OCI-M1 (cell line): ENCODE data around the gene SHB.

Source experiments
- DNase-seq: peaks from one replicate; lab custom pipeline; 2025; lab: John Stamatoyannopoulos, UW

SHB gene

DNA sequence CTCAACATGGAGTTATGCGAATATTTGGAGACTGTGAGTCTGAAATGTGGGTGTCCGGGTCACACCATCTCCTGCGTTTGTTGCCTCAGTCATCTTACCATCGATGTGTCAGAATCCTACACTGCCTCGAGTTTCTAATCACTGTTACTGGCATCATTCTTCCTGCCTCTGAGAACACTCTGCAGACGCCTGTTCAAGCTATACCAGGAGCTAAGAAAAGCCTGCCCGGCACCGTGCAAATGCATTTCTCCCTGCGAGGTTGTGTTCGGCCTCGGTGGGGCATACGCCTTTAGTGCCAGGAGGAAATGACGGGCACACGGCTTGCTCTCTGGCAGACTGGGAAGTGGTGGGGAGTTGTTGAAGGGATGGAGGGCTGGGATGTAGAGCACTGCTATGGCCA lies 133.9 kb downstream of the SHB start:
- no peak for DNase-seq

- DNase-seq = no peak
Measured at GRCh38 chr9:37931592-37931991, 137.4 kb downstream of the SHB start.

- no peak for DNase-seq
Measured at GRCh38 chr9:37929441-37929895, 139.6 kb downstream of the SHB start.

DNA sequence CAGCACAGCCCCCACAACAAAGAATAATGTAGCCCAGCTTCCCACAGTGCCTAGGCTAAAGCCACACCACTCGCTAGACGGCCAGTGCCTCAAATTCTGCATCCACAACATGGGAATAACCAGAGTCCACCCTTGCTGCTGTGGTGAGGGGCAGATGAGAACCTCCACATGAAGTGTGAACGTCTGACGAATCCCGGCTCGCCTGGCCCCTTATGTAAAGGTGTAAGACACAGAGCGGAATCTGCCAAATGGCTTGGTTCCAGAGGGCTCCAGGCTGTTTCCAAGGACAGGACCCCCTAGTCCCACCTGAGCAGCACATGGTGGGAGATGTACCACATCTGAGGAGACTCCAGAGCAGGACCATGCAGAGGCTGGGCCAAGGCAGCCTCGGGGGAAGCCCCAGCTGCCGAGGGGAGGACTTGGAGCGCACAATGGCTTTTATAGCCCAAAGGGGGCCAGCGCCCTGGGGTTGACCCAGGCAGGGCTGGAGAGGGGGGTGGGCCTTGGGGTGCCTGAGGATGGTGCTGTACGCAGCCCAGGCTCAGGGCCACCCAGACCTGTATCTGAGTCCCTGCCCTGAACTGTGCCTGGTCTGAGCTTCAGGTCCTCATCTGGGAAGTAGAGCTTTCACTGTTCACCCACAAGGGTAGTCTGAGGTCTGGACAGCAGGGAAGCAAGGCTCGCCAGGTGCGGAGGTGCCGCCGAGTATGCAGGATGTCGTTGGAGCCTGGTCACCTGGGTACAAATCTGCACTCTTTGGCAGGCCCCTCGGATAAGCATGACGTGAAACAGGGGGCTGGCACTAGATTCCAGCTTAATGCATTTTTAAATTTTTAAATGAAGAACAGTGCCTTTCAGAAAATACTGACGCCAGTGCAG lies 140.2 kb downstream of the SHB start:
- DNase-seq = no peak

DNA sequence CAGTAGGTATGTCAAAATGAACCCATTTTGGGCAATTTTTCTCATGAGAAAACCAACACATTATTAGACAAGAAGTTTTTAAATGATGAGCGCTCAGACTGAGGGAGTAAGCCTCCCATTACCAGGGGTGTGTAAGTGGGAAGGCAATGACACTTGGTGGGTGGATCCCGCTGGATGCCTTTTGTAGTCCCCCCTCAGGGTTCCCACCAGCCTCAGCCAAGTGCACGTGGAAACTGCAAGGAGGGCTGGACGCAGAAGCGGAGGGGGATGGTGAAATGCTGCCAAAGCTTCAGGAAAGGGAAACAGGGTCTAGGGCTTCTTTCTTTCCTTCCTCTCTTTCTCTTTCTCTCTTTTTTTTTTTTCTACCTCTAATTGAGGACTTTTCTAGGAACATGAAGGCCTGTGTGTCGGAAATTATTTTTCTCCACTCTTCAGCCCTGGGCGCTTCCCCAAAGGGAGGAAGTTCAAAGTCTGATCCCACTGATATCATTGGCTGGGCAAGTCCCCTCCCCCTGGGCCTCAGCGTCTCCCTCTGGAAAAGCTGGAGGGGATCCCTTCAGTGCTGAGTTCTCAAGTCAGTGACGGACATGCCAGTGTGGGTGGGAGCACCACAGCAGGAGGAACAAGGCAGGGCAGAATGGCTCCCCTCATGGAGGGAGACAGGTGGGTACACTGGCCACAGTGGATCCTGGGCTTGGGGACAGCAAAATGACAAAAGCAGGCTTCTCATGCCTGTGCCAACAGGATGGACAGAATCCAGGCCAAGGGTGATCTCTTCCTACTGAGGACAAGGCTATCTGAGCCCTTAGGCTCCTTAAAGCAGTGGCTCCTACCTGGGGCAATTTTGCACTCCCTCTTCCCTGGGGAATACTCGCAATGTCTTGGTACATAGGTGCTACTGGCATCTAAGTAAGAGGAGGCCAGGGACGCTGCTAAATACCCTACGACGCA lies 141.2 kb downstream of the SHB start:
- DNase-seq = no peak

- DNase-seq = no peak
Measured at GRCh38 chr9:37927132-37927531, 141.9 kb downstream of the SHB start.

GRCh38 chr9:37926737-37927118 lies 142.3 kb downstream of the SHB start:
- no peak for DNase-seq

GRCh38 chr9:37925786-37926736 lies 143.0 kb downstream of the SHB start:
- DNase-seq = no peak

- no peak for DNase-seq
Measured at GRCh38 chr9:37925006-37925405, 144.0 kb downstream of the SHB start.

- no peak for DNase-seq
Measured at GRCh38 chr9:37924538-37924937, 144.5 kb downstream of the SHB start.

GRCh38 chr9:37923796-37924427 lies 145.1 kb downstream of the SHB start:
- DNase-seq = no peak

DNA sequence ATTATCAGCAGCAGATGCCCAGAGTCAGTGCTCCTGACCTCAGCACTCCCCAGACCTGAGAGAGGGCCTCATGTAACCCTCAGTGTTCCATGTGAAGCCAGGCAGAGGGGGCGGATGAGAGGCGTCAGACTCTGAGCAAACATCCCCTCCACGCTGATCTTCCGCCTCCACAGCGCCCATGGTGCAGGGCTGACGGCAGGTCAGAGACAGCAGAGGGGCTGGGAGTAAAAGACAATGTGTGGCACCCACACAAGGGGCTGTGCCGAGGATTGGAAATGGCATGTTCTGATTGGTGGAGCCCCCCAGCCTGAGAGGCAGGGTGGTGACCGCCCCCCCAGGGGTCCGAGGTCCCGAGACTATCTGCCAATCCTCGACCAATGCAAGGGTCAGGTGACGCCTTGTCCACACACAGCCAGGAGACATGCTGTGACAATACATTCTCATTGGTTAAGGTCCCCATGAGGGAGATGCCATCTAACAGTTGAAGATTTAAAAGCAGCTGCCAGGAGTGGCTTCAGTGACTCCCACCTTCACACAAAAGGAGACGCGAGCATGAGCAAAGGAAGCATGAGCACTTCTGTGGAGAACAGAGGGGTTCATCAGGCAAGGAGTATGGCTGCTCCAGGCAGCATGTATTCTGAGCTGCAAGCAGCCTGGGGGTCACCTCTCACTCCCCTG lies 145.8 kb downstream of the SHB start:
- no peak for DNase-seq

DNA sequence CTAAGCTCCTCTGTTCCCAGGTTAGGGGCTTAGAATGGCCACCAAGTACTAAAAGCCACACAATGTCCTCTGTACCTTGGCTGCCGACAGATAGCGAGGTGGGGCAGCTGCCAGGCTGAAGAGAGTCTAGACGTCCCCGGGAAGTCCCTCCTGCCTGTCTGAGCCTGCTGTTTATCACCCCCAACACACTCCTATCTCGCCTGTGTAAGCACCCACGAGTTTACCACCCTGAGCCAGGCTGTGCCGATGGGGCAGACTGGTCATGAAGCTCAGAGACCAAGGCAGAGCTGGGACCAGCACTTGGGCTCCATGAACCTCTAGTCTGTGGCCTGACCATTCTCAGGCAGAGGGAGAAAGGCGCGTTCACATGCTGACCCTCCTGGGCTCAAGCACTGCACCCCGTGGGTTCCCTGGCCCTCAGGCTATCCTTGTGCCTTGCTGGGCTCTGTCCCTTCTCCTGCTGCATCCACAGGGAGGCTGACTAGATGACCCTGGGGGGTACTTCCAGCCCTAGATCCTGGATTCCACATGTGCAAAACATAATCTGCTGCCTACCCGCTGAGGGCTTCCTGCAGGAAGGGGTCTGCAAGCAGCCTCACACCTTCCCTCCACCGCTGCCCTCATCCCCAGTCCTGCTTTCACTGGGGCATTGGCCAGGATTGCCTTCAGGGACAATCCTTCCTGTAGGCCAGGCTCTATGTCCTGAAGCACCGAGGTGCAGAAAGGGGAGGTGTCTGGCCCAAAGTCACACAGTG lies 146.5 kb downstream of the SHB start:
- peak; percentile 7 for DNase-seq

- DNase-seq = no peak
Measured at GRCh38 chr9:37921546-37922300, 147.3 kb downstream of the SHB start.

GRCh38 chr9:37921168-37921510 lies 147.9 kb downstream of the SHB start:
- DNase-seq = no peak

DNA sequence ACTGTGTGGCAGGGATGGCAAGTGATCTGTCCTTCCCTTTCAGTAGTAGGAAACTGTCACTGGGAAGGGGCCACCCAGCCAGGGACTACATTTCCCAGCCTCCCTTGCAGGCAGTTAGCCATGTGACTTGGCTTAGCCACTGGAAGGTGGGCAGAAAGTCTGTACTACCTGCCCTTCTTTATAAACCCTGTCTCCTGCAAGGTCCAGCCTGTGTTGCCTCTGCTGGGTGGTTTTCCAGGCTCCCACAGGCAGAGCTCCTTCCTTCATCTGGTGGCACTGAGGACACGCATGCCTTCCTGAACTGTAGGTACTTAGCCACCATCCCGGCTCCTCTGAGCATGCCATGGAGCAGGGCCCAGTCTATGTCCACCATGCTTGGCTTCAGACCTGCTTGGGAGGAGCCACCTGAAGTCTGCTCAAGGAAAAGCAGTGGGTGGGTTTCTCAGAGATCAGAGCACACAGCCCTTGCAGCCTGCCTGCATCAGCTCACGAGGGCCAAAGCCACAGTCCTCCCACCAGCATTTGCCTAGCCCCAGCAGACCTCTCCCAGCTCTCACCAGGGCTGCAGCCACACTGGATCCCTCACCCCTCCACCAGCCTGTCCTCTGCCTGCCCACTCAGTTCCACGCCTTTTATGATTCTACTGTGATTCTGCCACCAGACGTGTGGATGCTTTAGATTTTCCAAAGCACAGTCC lies 148.4 kb downstream of the SHB start:
- peak; percentile 30 for DNase-seq

GRCh38 chr9:37919956-37920335 lies 149.1 kb downstream of the SHB start:
- DNase-seq = no peak

- no peak for DNase-seq
Measured at GRCh38 chr9:37919246-37919955, 149.6 kb downstream of the SHB start.
